ENCODE measurements around the gene PRDM16. TPM values are rescaled to one million over a fixed set of nuclear protein-coding genes. Genes with fewer than 3 reads are reported as not detected.

Gene PRDM16
- total and polyA plus RNA-seq, 2 of the 4 experiments (the other 2 are of a cell fraction), result 0.02 TPM; not detected in 1

DNA sequence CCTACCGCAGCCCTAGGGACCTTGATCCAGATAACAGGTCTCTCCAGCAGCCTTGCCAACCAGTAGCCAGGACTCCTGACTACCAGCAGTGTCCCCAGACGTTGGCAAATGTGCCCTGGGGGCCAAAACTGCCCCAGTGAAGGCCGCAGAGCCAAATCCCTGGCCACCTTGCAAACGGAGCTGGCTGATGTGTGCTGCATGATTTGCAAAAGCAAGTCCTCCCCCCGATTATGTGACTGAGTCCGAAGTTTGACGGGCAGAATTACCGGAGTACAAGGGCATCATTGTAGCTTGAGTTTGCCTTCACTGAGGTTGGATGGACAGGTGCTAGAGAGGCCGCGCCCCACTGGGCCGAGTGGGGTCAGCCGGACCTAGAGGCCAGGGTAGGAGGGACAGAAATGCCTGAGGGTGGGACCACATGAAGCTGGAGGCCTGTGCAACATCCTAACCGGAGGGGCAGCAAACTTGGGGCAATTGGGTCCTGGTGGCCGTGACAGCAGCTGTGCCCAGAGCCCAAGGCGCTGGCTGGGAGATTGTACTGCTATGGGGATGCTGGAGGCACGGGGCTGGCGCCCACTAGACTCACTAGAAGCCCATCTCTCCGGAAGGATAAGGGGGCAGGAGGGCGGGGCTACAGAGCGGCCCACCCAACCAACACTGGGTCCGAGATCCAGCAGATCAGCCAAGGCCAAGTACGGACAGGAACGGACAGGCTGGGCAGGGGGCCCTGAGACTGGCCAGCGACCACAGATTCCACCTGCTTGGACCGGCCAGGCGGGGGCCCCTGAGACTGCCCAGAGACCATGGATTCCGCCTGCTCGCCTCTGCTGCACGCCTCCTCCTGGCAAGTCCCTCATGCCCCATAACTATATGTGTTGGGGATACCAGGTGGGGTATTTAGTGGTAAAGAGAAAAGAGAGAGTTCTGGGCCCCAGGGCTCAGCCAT, 388.2 kb downstream of the PRDM16 start:
- H3K9me3 ChIP-seq (ENCODE audit: control insufficient read depth, insufficient read depth, low read length), result no peaks in the 10 kb centered on the region
- H4K5ac ChIP-seq (ENCODE audit: low read depth, low read length), result no peak overlapping the region
- H3K4me2 ChIP-seq (ENCODE audit: low read depth, low read length), result no peak overlapping the region
- intact Hi-C loops (cut with micrococcal nuclease), result no loop called here
- no peak overlapping the region for H4K8ac ChIP-seq (ENCODE audit: low read depth in 2 of 2, low read length in 2 of 2)
- H3K4me1 ChIP-seq (ENCODE audit: control insufficient read depth, insufficient read depth, low read length), result no peaks in the 10 kb centered on the region; the same call in 1 of the 2 replicates
- 0 out of 2 replicates have a peak, but pooled peaks cover 2% of the 10 kb centered on the region for H4K20me1 ChIP-seq (ENCODE audit: insufficient read depth, low read length)
- no peak overlapping the region for H3K4ac ChIP-seq (ENCODE audit: low read depth, low read length)
- TF ChIP-seq MAFK (IDR thresholded peaks at IDR 0.05; ENCODE audit: low read depth, low read length), result no peak
- no peak for TF ChIP-seq RAD21 (IDR thresholded peaks at IDR 0.05; ENCODE audit: low read length)
- TF ChIP-seq CHD1 (IDR thresholded peaks at IDR 0.05; ENCODE audit: low read depth, low read length), result no peak
- no peak for TF ChIP-seq ELK1 (IDR thresholded peaks at IDR 0.05; ENCODE audit: borderline replicate concordance, low read depth, low read length)
- TF ChIP-seq BHLHE40 (IDR thresholded peaks at IDR 0.05; ENCODE audit: low read depth, low read length), result no peak
- no peak for TF ChIP-seq CEBPB (IDR thresholded peaks at IDR 0.05; ENCODE audit: low read depth, low read length)
- no peak for TF ChIP-seq MXI1 (IDR thresholded peaks at IDR 0.05; ENCODE audit: borderline replicate concordance, low read depth, low read length)
- TF ChIP-seq RCOR1 (IDR thresholded peaks at IDR 0.05; ENCODE audit: insufficient replicate concordance, low read length), result no peak
- TF ChIP-seq, protein P1, sequence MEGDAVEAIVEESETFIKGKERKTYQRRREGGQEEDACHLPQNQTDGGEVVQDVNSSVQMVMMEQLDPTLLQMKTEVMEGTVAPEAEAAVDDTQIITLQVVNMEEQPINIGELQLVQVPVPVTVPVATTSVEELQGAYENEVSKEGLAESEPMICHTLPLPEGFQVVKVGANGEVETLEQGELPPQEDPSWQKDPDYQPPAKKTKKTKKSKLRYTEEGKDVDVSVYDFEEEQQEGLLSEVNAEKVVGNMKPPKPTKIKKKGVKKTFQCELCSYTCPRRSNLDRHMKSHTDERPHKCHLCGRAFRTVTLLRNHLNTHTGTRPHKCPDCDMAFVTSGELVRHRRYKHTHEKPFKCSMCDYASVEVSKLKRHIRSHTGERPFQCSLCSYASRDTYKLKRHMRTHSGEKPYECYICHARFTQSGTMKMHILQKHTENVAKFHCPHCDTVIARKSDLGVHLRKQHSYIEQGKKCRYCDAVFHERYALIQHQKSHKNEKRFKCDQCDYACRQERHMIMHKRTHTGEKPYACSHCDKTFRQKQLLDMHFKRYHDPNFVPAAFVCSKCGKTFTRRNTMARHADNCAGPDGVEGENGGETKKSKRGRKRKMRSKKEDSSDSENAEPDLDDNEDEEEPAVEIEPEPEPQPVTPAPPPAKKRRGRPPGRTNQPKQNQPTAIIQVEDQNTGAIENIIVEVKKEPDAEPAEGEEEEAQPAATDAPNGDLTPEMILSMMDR (conservative IDR thresholded peaks at IDR 0.05; ENCODE audit: low read depth, low read length), result no peak
- TF ChIP-seq NFE2L2 (IDR thresholded peaks at IDR 0.05; ENCODE audit: low read depth, low read length), result no peak
- no peak for TF ChIP-seq SMC3 (IDR thresholded peaks at IDR 0.05; ENCODE audit: low read depth, low read length)
- TF ChIP-seq FOS (IDR thresholded peaks at IDR 0.05; ENCODE audit: low read depth, low read length), result no peak
- H3K23ac ChIP-seq (ENCODE audit: low read depth, low read length), result no peak overlapping the region
- peaks cover 32% of the 10 kb centered on the region for H3K27me3 ChIP-seq (ENCODE audit: control insufficient read depth, insufficient read depth, low read length)
- no peak overlapping the region for H3K56ac ChIP-seq (ENCODE audit: extremely low read depth, insufficient read depth, low read length)
- no peak overlapping the region for H4K91ac ChIP-seq (ENCODE audit: insufficient read depth, low read depth, low read length)
- H3K36me3 ChIP-seq (ENCODE audit: control insufficient read depth, insufficient read depth, low read length), result no peaks in the 10 kb centered on the region
- H2AK9ac ChIP-seq (replicated peaks; ENCODE audit: low read depth, low read length, poor library complexity), result no peak overlapping the region
- H3K9me1 ChIP-seq (ENCODE audit: insufficient read depth, low read length), result no peaks in the 10 kb centered on the region
- no peak overlapping the region for H2BK20ac ChIP-seq (ENCODE audit: low read depth, low read length)
- ChIA-PET CTCF (no interaction called here), POLR2A (ENCODE audit: unreplicated experiment) (no interaction called here)
- no peak overlapping the region for H2BK120ac ChIP-seq (ENCODE audit: low read depth, low read length)
- H3K4me3 ChIP-seq (ENCODE audit: insufficient read depth, low read depth, low read length), result no peak overlapping the region
- no peak overlapping the region for H2AFZ ChIP-seq (replicated peaks; ENCODE audit: low read length, poor library complexity)
- no peak overlapping the region for H3K18ac ChIP-seq (ENCODE audit: low read depth, low read length)
- no peaks in the 10 kb centered on the region for H3K79me1 ChIP-seq (ENCODE audit: low read depth in 1 of 2, low read length in 2 of 2)
- H2BK15ac ChIP-seq (ENCODE audit: low read depth, low read length), result no peak overlapping the region
- dilution Hi-C loops (cut with HindIII; ENCODE audit: low sequenced_read_pairs, unreplicated experiment), result no loop called here
- 79% methylated on average over 9 of the region's 29 CpGs; no CpG with 5 or more reads in 1 of the 2 experiments for WGBS, 2 experiments (ENCODE audit: extremely low coverage in 2 of 2, insufficient read length in 1 of 2)
- in situ Hi-C loops (cut with MboI; ENCODE audit: low sequenced_read_pairs), result no loop called here
- ATAC-seq (ENCODE audit: low read depth) (no peak), DNase-seq (no peak)
- no peak overlapping the region for H3K14ac ChIP-seq (replicated peaks; ENCODE audit: low read depth, low read length)
- no peak overlapping the region for H3K9ac ChIP-seq (ENCODE audit: low read depth, low read length)
- H3K27ac ChIP-seq (ENCODE audit: insufficient read depth, low read length), result no peak overlapping the region
- no peak overlapping the region for H2AK5ac ChIP-seq (ENCODE audit: low read depth, low read length)
- no peak overlapping the region for H2BK5ac ChIP-seq (ENCODE audit: low read depth, low read length, poor library complexity, severe bottlenecking)
- no TSS peak for BruUV-seq (replicated peaks)
